IPS-18a (cell line): Measurements from ENCODE around the gene TPRG1.

Experiments used
- H3K27ac ChIP-seq: one replicate; pipeline ENCODE4 v1.5.1; 2013; ENCODE audit warnings: low read length
- H3K27me3 ChIP-seq: one replicate; pipeline ENCODE4 v1.6.1; 2013; ENCODE audit warnings: mild to moderate bottlenecking, low read length; ENCODE audit not compliant: control insufficient read depth, insufficient read depth
- H3K36me3 ChIP-seq: one replicate; pipeline ENCODE4 v1.6.1; 2013; ENCODE audit warnings: low read depth, low read length; ENCODE audit not compliant: control insufficient read depth
- H3K4me1 ChIP-seq: one replicate; pipeline ENCODE4 v1.6.1; 2013; ENCODE audit warnings: low read depth, low read length; ENCODE audit not compliant: control insufficient read depth
- H3K4me3 ChIP-seq: one replicate; pipeline ENCODE4 v1.5.1; 2013; ENCODE audit warnings: low read length
- H3K9ac ChIP-seq: one replicate; pipeline ENCODE4 v1.6.1; 2013; ENCODE audit warnings: mild to moderate bottlenecking, low read length, moderate library complexity
- H3K9me3 ChIP-seq: one replicate; pipeline ENCODE4 v1.6.1; 2013; ENCODE audit warnings: low read depth, low read length; ENCODE audit not compliant: control insufficient read depth

Gene TPRG1

DNA sequence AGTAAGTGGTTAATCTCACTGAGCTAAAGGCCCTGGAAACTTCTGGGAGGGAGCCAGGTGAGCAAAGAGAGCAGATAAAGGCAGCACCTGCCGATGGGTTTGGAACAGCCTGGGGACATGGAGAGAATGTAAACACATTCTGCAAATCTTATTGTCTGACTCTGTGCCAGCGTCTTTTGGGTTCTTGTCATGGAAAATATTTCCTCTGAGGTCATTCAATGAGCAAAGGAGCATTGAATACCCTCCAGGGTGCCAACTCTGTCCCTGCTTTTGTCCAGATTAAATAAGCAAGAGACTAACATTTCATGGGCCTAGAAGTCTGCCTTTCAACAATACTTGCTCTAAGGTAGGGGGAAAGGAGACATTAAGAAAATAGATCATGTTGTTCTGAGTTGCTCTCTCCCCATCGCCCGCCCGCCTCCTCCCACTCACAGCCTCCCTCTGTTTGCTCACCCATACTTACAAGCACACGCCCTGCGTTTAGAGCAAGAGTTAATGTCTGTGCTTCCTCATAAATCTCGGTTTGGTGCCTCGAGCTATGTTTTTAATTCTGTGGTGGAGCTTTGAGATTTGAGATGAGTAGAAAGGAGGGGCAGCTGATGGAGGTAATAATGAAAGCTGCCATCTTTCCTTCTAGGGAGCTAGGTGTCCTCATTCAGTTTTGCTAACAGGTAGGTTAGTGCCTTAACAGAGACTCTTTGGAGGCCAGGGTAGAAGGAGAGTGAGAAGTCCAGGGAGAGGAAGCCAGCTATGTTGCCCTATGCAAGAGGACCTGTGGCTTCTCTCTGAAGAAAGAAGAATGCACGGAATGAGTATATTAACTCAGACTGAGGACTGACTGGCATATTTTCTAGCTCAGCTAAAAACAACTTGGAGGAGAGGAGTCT lies 132.9 kb downstream of the TPRG1 start:
- peaks cover 18% of the 10 kb centered on the region for H3K4me1 ChIP-seq
- no peak overlapping the region for H3K9ac ChIP-seq
- H3K27ac ChIP-seq = no peak overlapping the region
- H3K4me3 ChIP-seq = no peak overlapping the region
- no peaks in the 10 kb centered on the region for H3K36me3 ChIP-seq
- no peaks in the 10 kb centered on the region for H3K27me3 ChIP-seq
- no peaks in the 10 kb centered on the region for H3K9me3 ChIP-seq

DNA sequence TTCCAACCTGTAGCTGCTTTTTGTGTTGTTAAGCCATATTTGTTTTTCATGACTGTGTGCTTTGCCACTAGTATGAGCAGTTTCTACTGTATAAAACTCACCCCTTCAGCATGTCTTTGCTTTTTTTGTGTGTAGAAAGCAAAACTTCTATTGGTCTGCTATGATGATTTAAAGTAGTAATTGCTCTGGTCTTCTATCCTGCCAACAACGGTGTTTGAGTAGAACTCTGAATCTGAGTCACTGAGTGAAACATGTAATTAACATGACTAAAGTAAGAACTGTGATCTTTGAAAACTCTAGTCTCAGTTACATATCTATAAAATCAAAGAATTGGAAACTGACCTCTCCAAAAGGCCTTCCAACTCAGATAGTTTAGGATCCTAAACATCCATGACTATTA lies 133.6 kb downstream of the TPRG1 start:
- Histone ChIP-seq H3K4me1 (peaks cover 18% of the 10 kb centered on the region), H3K27me3 (no peaks in the 10 kb centered on the region), H3K4me3 (no peak overlapping the region), H3K36me3 (no peaks in the 10 kb centered on the region), H3K9ac (no peak overlapping the region), H3K9me3 (no peaks in the 10 kb centered on the region), H3K27ac (no peak overlapping the region)

DNA sequence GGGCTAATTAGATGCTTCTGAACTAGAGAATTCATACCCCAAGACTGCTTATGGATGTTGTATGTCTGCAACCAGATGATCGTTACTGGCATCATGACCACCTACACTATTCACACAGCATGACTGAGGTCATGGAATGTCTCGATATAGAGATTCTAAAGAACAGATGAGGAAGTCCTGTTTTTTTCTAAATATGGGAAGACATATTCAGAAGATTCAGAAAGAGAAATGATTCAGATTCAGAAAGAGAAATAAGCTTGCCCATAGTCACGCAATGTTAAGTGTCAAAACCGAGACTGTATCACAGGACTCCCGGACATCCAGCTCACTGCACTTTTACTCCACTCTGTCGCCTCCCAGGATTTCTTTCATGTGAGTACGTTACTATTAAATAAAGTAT lies 136.2 kb downstream of the TPRG1 start:
- H3K36me3 ChIP-seq = no peaks in the 10 kb centered on the region
- peaks cover 18% of the 10 kb centered on the region for H3K4me1 ChIP-seq
- H3K9ac ChIP-seq = no peak overlapping the region
- no peak overlapping the region for H3K27ac ChIP-seq
- H3K4me3 ChIP-seq = no peak overlapping the region
- no peaks in the 10 kb centered on the region for H3K27me3 ChIP-seq
- no peaks in the 10 kb centered on the region for H3K9me3 ChIP-seq

DNA sequence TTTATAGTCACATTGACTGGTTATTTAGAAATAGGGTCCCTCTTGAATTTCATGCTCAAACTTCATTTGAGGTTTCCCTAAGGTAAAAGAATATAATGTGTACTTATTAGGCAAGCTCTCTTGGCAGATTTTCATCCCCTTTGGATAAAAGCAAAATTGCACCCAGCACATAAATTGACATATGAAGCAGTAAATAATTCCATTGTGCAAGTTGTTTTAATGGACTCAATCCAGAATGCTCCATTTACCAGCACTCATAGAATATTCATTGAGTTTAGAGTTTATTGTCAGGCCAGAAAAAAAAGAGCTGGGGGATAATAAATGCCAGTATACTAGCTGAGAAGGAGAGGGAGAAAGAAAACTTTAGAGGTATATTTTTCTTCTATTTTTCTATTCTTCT lies 136.8 kb downstream of the TPRG1 start:
- no peaks in the 10 kb centered on the region for H3K27me3 ChIP-seq

DNA sequence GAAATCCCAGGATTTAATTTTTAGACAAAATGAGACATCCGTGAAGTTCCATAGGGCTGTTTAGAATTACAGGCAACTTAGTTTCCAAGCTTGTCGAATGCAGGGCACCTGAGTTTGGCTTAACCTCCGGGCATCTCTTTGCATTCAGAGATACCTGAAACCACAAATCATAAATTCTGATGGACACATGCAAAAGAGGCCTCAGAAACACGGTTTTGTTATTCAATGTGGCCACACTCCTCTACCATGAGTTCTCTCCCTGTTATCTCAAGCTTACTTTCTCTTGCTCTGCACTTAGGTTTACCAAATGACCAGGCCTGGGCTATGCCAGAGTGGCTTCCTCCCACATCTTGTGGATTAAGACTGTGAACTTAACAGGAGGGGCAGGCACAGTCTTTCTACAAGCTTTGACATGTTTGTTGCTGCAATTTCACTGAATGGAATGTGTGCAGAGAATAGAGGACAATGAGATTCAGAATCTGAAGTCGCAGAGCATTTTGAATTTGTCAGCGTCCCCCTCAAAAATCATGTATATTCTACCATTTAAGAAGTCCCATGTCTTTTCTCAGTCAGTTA lies 137.7 kb downstream of the TPRG1 start:
- H3K4me3 ChIP-seq = no peak overlapping the region
- no peak overlapping the region for H3K9ac ChIP-seq
- H3K27ac ChIP-seq = no peak overlapping the region
- H3K27me3 ChIP-seq = no peaks in the 10 kb centered on the region
- peaks cover 11% of the 10 kb centered on the region for H3K4me1 ChIP-seq
- H3K9me3 ChIP-seq = no peaks in the 10 kb centered on the region
- H3K36me3 ChIP-seq = no peaks in the 10 kb centered on the region

More for the DNA sequence above, 136.8 kb downstream of the TPRG1 start:
- no peak overlapping the region for H3K27ac ChIP-seq
- no peaks in the 10 kb centered on the region for H3K9me3 ChIP-seq
- no peak overlapping the region for H3K4me3 ChIP-seq
- H3K9ac ChIP-seq = no peak overlapping the region
- no peaks in the 10 kb centered on the region for H3K36me3 ChIP-seq
- H3K4me1 ChIP-seq = peaks cover 18% of the 10 kb centered on the region

DNA sequence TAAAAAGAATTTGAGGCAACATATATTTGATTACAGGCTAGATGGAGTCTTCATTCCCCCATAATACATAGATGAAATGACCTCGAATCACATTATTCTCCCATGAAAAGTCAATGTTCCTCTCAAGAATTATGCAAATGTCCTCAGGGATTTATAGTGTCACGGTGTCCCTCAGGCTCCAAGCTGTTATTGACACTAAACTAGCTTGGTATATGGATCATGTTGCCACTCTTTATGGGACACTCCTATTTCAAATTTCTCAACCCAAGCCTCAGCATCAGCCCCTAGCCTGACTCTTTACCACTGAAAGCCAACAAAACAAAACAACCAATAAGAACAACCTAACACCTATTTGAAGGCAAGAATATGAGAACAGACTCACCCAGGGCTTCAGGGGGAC lies 139.8 kb downstream of the TPRG1 start:
- Histone ChIP-seq H3K27me3 (no peaks in the 10 kb centered on the region), H3K4me3 (no peak overlapping the region), H3K36me3 (no peaks in the 10 kb centered on the region), H3K9ac (no peak overlapping the region), H3K9me3 (no peaks in the 10 kb centered on the region), H3K27ac (no peak overlapping the region), H3K4me1 (no peaks in the 10 kb centered on the region)

DNA sequence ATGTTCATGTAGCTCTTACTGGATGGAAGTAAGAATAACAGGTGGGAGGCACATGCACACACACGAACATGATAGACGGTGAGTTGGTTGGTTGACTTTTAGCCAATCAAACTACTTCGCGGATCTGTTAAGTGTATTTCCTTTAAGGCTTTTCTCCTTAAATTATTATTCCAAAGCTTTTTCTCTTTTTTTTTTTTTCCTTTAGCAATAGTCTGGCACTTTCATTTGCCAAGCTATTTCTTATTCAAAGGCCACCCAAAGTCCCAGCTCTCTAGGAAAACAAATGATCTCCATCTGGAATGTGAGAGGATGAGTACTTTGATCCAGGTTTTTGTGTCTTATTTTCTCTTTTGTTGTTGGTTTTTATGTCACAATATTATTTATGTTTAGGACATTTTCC lies 141.1 kb downstream of the TPRG1 start:
- Histone ChIP-seq H3K27me3 (no peaks in the 10 kb centered on the region), H3K9ac (no peak overlapping the region), H3K36me3 (no peaks in the 10 kb centered on the region), H3K4me3 (no peak overlapping the region), H3K9me3 (no peaks in the 10 kb centered on the region), H3K27ac (no peak overlapping the region), H3K4me1 (no peaks in the 10 kb centered on the region)

DNA sequence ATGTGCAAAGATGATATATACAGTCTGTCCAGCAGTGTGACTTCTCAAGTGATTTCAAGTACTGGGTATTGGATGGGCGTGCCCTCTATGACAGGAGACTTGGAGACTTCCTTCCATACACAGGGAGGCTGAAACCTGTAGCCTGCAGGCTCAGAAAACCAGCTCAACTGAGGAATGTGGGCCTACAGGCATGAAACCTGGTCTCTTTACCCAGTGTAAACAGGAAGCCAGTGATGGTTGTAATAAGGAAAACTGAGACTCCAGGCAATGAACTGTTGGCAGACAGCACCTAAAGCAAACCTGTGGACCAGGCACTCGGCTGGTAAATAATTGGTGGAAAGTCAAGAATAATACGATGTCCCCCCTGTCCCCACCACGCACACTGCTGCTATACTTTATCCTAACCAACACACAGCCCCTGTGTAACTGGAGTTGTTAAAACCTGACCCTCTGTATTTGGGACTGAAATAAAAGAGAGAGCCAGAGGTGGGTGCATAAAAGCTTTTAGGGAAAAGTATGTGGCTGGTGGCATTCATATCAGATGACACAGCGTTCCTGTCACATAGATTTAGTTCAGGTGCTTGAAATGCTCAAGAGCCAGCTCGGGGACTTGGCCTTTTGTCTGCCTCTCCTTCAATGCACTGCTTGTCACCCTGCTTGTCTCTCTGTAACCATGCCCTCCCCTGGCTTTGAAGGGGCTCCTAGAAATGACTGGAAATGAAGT lies 144.7 kb downstream of the TPRG1 start:
- Histone ChIP-seq H3K9ac (no peak overlapping the region), H3K4me3 (no peak overlapping the region), H3K27ac (no peak overlapping the region), H3K9me3 (no peaks in the 10 kb centered on the region), H3K4me1 (no peaks in the 10 kb centered on the region), H3K27me3 (no peaks in the 10 kb centered on the region), H3K36me3 (no peaks in the 10 kb centered on the region)

DNA sequence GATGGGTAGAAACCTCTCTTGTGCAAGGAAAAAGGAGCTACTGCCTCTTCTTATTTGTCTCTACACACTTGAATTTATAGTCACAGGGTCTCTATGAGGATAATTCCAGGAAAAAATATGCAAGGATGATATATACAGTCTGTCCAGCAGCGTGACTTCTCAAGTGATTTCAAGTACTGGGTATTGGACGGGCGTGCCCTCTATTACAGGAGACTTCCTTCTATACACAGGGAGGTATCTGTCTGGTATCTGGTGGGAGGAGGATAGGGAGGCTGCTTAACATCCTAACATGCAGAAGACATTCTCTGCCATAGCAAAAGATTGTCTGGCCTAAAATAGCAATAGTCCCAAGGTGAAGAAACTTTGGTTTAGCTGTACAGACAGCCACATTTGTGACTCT lies 146.1 kb downstream of the TPRG1 start:
- Histone ChIP-seq H3K9ac (no peak overlapping the region), H3K4me3 (no peak overlapping the region), H3K27me3 (no peaks in the 10 kb centered on the region), H3K27ac (no peak overlapping the region), H3K4me1 (no peaks in the 10 kb centered on the region), H3K36me3 (no peaks in the 10 kb centered on the region), H3K9me3 (no peaks in the 10 kb centered on the region)

DNA sequence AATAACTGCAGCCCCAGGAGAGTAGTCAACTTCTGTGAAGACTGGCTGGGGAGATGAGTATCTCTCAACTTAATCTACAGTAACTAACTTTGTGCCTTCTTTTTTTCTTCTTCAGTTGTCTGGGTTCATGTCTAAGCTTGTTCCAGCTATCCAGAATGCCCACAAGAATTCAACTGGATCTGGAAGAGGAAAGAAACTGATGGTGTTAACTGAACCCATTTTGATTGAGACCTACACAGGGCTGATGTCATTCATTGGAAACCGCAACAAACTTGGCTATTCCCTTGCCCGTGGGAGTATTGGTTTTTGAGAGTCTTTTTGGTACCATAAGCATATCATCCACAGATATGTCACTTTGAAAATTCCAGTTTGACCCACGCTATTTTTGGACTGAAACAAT lies 148.7 kb downstream of the TPRG1 start:
- H3K9ac ChIP-seq = no peak overlapping the region
- no peaks in the 10 kb centered on the region for H3K27me3 ChIP-seq
- H3K27ac ChIP-seq = no peak overlapping the region
- H3K4me3 ChIP-seq = no peak overlapping the region
- H3K36me3 ChIP-seq = no peaks in the 10 kb centered on the region
- H3K9me3 ChIP-seq = no peaks in the 10 kb centered on the region
- no peaks in the 10 kb centered on the region for H3K4me1 ChIP-seq

DNA sequence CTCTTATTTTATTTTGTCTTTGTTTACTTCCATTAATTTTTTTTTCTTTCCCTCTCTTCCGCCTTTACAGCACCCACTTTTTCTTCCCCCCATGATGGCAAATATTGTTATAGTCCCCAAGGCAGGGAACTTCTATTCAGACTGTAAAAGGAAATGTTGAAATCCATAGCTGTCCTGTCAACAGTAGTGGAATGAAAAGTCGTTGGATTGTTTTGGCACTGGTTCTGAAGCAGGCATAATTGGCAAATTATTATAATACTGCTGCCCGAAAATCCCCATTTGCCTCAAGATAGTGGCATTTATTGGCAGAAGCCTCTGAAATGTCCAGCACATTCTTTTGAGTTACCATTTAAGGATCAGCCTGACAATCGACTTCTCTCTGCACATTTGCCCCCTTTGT lies 150.6 kb downstream of the TPRG1 start:
- no peaks in the 10 kb centered on the region for H3K9me3 ChIP-seq
- H3K4me1 ChIP-seq = no peaks in the 10 kb centered on the region
- H3K36me3 ChIP-seq = no peaks in the 10 kb centered on the region
- no peak overlapping the region for H3K4me3 ChIP-seq
- H3K27ac ChIP-seq = no peak overlapping the region
- no peak overlapping the region for H3K9ac ChIP-seq
- no peaks in the 10 kb centered on the region for H3K27me3 ChIP-seq
